HG02938 (cell line): ENCODE results near the gene PRELID1.

Experiments
- ATAC-seq: cut with Tn5 transposase; IDR thresholded peaks from one replicate; pipeline ENCODE4 v1.9.1; 2021; ENCODE audit warnings: mild to moderate bottlenecking, moderate library complexity; ENCODE audit not compliant: unreplicated experiment

The PRELID1 gene

DNA sequence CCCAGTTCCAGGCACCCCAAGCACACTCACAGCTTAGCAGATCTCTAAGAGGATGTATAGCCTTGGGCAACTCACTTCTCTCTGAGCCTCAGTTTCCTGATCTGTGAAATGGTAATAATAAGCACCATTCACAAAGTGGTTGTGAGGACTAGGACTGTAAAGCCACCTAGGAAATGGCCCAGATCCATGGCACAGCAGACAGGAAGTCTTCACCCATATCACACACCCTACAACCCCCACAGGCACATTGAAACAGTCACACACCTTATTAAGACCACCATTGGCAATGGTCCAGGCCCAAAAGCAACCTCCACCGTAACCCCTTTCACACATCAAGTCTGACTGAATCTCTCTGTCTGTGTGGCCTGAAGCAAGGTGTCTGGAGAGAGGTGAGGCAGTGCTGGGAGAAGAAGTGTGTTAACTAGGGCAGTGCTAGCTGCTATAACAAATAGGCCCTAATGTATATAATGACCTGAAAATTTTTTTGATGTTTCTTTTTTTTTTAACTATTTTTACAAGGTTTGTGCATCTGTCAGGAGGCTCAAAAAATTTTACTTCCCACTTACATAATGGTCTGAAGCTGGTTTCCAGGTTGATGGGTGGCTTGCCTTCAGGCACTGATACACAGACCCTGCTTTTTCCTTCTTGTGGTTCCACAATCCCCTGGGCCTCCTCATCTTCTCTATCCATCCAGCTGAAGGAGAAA is 51.7 kb downstream of the PRELID1 start:
- no peak for ATAC-seq

DNA sequence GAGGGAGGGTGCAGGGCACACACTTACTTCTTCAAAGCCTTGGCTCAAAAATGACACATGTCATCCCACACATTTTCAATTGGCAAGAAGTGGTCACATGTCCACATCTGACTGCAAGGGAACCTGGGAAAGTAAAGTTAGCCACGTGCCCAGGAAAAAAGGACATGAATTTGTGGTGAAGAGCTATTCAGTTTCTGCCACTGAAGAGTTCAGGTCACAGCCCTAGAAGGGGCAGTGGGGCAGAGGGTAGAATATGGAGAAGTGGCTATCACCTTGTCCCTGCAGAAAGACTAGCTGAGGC is 52.2 kb downstream of the PRELID1 start:
- no peak for ATAC-seq
